NB4 (cell line): ENCODE data around the gene SRGAP1.

Experiments used
- DNase-seq: peaks from one replicate; pipeline ENCODE4 v3.0.0; 2010; ENCODE audit warnings: low read depth
- H3K4me3 ChIP-seq: one replicate; pipeline ENCODE4 v1.5.1; 2011; ENCODE audit warnings: mild to moderate bottlenecking, low read depth, low read length, moderate library complexity
- CTCF ChIP-seq: IDR thresholded peaks from one replicate; pipeline ENCODE4 v1.5.1; 2012; ENCODE audit warnings: low read depth, low read length
- MYC ChIP-seq: IDR thresholded peaks from 2 replicates; pipeline ENCODE4 v1.6.1; 2011; ENCODE audit warnings: low read depth, low read length
- POLR2A ChIP-seq: IDR thresholded peaks from 2 replicates; pipeline ENCODE4 v1.6.1; 2011; ENCODE audit warnings: mild to moderate bottlenecking; ENCODE audit not compliant: insufficient read length; ENCODE audit errors: extremely low read depth
- TF ChIP-seq, protein P1 (sequence below): IDR thresholded peaks from 2 replicates; pipeline ENCODE4 v1.6.1; 2011; ENCODE audit warnings: low read depth, low read length

The SRGAP1 gene

DNA sequence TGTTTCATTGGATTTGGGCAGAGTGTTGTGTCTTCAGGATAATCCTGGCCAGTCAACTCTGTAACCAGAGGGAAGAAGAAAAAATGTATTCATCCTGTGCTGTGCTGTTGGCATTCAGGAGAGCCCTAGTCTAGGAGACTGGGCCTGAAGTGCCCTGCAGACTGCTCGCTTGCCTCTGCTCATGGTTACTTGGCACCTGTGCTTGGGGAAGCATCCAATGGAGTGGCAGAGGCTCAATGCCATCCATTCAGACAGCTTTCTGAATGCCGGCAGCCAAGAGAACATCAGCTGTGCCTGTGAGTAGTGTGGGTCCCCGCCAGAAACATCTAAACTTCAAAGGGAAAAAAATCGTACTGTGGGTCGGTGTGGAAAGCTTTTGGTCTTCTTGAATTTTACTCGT is 124.2 kb downstream of the SRGAP1 start:
- TF ChIP-seq, protein P1, sequence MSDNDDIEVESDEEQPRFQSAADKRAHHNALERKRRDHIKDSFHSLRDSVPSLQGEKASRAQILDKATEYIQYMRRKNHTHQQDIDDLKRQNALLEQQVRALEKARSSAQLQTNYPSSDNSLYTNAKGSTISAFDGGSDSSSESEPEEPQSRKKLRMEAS: no peak
- TF ChIP-seq MYC (no peak), POLR2A (no peak), CTCF (no peak)
- DNase-seq: no peak
- no peak overlapping the region for H3K4me3 ChIP-seq

DNA sequence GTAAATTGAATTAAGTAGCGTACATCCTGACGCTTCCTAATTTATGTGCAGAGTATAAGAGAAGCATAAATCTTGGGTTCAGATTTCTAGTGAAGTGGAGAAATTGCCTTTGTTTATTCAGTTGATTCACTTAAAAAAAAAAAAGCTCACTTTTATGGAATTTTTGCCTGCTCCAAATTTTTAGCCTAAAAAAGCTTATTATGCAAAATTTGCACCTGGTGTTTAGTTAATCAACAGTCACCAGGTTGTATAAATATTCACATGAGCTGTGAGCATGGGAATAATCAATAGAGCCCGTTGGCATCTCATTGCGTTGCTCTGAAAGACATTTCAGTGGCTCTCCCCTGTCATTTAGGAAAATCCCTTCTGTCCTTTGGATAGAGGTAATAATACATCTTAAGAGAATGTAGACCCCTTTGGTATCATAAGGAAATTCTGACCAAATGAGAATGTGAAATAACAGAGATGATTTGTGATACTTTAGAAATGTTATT is 132.4 kb downstream of the SRGAP1 start:
- no peak for DNase-seq
- H3K4me3 ChIP-seq: no peak overlapping the region
- TF ChIP-seq MYC: no peak

GRCh38 chr12:63977441-63977840 is 132.9 kb downstream of the SRGAP1 start:
- DNase-seq: no peak
- TF ChIP-seq, protein P1: no peak
- TF ChIP-seq CTCF: no peak
- no peak for TF ChIP-seq MYC
- no peak for TF ChIP-seq POLR2A
- no peak overlapping the region for H3K4me3 ChIP-seq

DNA sequence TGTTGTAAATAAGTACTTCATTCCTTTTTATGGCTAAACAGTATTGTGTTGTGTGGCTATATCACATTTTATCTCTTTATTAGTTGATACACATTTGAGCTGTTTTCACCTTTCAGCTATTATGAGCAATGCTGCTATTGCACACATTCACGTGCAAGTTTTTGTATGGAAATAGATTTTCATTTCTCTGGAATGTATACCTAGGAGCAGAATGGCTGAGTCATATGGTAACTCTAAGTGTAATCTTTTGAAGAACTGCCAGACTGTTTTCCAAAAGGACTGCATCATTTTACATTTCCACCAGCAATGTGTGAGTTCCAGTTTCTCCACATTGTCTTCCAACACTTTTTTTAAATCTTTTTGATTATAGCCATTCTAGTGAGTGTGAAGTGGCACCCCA is 134.0 kb downstream of the SRGAP1 start:
- DNase-seq: no peak

DNA sequence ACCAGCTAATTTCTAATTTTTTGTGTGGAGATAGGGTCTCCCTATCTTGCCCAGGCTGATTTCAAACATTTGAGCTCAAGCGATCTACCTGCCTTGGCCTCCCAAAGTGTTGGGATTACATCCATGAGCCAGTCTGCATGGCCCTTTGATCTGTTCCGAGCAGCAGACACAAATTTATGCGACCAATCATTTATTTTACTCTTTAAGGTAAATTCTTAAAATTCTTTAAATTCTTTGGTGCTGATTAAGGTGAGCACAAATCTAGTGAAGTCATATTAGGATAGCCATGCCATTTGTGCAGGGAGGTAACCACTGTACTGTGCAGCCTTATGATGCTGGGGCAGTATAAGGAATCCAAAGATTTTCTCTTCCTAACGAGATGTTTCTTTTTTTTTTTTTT is 135.7 kb downstream of the SRGAP1 start:
- H3K4me3 ChIP-seq: no peak overlapping the region
- TF ChIP-seq, protein P1: no peak

More for the DNA sequence above, 134.0 kb downstream of the SRGAP1 start:
- no peak for TF ChIP-seq MYC
- no peak for TF ChIP-seq CTCF
- TF ChIP-seq, protein P1: no peak
- H3K4me3 ChIP-seq: no peak overlapping the region

GRCh38 chr12:63981343-63981742 is 136.8 kb downstream of the SRGAP1 start:
- H3K4me3 ChIP-seq: no peak overlapping the region
- DNase-seq: no peak
- TF ChIP-seq POLR2A: no peak
- TF ChIP-seq MYC: no peak
- TF ChIP-seq CTCF: no peak
- TF ChIP-seq, protein P1: no peak

More for the DNA sequence above, 135.7 kb downstream of the SRGAP1 start:
- DNase-seq: no peak

DNA sequence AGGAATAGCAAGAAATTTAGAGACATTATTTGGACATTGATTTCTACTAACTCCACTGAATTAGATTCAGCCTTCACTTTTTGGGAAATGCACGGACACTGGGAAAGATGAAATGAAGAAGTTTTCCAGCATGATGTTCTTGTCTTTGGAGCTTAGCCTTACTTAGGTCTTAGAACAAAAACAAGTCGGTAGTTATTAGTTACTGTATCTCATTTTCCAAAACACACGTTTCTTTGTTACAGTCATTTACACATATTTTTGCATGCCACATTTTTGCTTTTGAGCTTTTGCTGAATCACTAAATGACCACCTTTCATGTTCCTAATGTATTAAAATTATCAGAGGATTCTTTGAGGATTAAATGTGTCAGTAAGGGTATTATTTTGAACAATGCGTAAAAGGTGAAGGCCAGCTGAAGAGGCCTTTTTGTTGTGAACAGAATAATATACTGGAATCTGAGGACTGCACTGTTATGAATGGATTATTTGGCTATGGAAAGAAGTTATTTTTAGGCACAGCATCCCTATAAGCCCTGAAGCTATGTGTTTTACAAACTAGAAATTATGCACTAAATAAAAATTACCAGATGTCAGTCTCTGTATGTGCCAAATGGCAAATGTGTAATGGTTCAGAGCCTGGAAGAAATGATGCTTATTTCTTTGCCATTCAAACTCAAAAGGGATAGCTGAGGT is 138.2 kb downstream of the SRGAP1 start:
- DNase-seq: no peak
- TF ChIP-seq, protein P1: no peak
- TF ChIP-seq CTCF (no peak), POLR2A (no peak), MYC (no peak)
- no peak overlapping the region for H3K4me3 ChIP-seq
